Mesenchymal stem cell (in vitro differentiated cells and primary cell): Measurements from ENCODE around the gene ZNF284.
A peak's percentile ranks its signal among the peaks of the same experiment; 100 is the strongest.

ENCODE experiments used
- DNase-seq: peaks from one replicate; pipeline ENCODE4 v3.0.0-alpha.2; 2013
- H2AFZ ChIP-seq: one replicate; pipeline ENCODE4 v1.6.1; 2013; ENCODE audit warnings: low read depth, mild to moderate bottlenecking, control low read depth, inconsistent platforms, low read length, moderate library complexity
- H2AK5ac ChIP-seq: 2 replicates; pipeline ENCODE4 v1.6.1; 2013; ENCODE audit warnings: low read length, moderate library complexity, mild to moderate bottlenecking, inconsistent platforms; ENCODE audit not compliant: severe bottlenecking
- H2BK120ac ChIP-seq: one replicate; pipeline ENCODE4 v1.6.1; 2013; ENCODE audit warnings: low read depth, mild to moderate bottlenecking, inconsistent platforms, low read length, moderate library complexity
- H2BK12ac ChIP-seq, 2 experiments: one replicate each; pipeline ENCODE4 v1.6.1; 2013; ENCODE audit warnings: inconsistent platforms in 2 of 2, low read length in 2 of 2, mild to moderate bottlenecking in 2 of 2, moderate library complexity in 2 of 2, control low read depth in 1 of 2
- H2BK15ac ChIP-seq: one replicate; pipeline ENCODE4 v1.6.1; 2013; ENCODE audit warnings: mild to moderate bottlenecking, low read depth, inconsistent platforms; ENCODE audit not compliant: poor library complexity, severe bottlenecking
- H2BK5ac ChIP-seq: 2 replicates; pipeline ENCODE4 v1.6.1; 2013; ENCODE audit warnings: low read depth, mild to moderate bottlenecking, low read length, control low read depth, inconsistent platforms; ENCODE audit not compliant: poor library complexity, severe bottlenecking
- H3K14ac ChIP-seq, 2 experiments: one replicate each; pipeline ENCODE4 v1.6.1; 2013; ENCODE audit warnings: inconsistent platforms in 2 of 2, low read length in 2 of 2, control low read depth in 1 of 2, mild to moderate bottlenecking in 1 of 2, moderate library complexity in 1 of 2
- H3K18ac ChIP-seq, 2 experiments: one replicate each; pipeline ENCODE4 v1.6.1; 2013; ENCODE audit warnings: inconsistent platforms in 2 of 2, low read length in 2 of 2, control low read depth in 1 of 2, low read depth in 1 of 2, mild to moderate bottlenecking in 1 of 2
- H3K23ac ChIP-seq, 2 experiments: one replicate each; pipeline ENCODE4 v1.6.1; 2013; ENCODE audit warnings: inconsistent platforms in 2 of 2, low read length in 2 of 2, mild to moderate bottlenecking in 2 of 2, moderate library complexity in 2 of 2, control low read depth in 1 of 2
- H3K27ac ChIP-seq: 2 replicates; pipeline ENCODE4 v1.5.1; 2013; ENCODE audit warnings: mild to moderate bottlenecking, moderate library complexity, low read length, control low read depth, inconsistent platforms; ENCODE audit not compliant: poor library complexity, severe bottlenecking
- H3K27me3 ChIP-seq, 2 experiments: 2 replicates each; pipeline versions ENCODE4 v1.6.1 to v1.7.0; 2013; ENCODE audit warnings: low read length in 2 of 2, mild to moderate bottlenecking in 2 of 2, moderate library complexity in 2 of 2, control low read depth in 1 of 2, inconsistent platforms in 1 of 2; ENCODE audit not compliant: control insufficient read depth in 1 of 2, insufficient read depth in 1 of 2
- H3K36me3 ChIP-seq, 2 experiments: 2 replicates each; pipeline versions ENCODE4 v1.6.1 to v1.7.0; 2013; ENCODE audit warnings: low read length in 2 of 2, control low read depth in 1 of 2, inconsistent platforms in 1 of 2, low read depth in 1 of 2, mild to moderate bottlenecking in 1 of 2; ENCODE audit not compliant: insufficient read depth in 2 of 2, control insufficient read depth in 1 of 2
- H3K4ac ChIP-seq, 2 experiments: one replicate each; pipeline ENCODE4 v1.6.1; 2013; ENCODE audit warnings: inconsistent platforms in 2 of 2, low read length in 2 of 2, mild to moderate bottlenecking in 2 of 2, moderate library complexity in 2 of 2, control low read depth in 1 of 2, low read depth in 1 of 2
- H3K4me1 ChIP-seq: 2 replicates; pipeline ENCODE4 v1.6.1; 2013; ENCODE audit warnings: low read depth, low read length, control low read depth; ENCODE audit not compliant: control insufficient read depth, insufficient read depth
- H3K4me2 ChIP-seq: 2 replicates; pipeline ENCODE4 v1.6.1; 2013; ENCODE audit warnings: low read length, mild to moderate bottlenecking, inconsistent platforms; ENCODE audit not compliant: poor library complexity, severe bottlenecking
- H3K4me3 ChIP-seq, 2 experiments: 2 replicates each; pipeline versions ENCODE4 v1.5.1 to v1.7.0; 2013; ENCODE audit warnings: low read length in 2 of 2, mild to moderate bottlenecking in 2 of 2, control low read depth in 1 of 2, low read depth in 1 of 2; ENCODE audit not compliant: insufficient read depth in 1 of 2
- H3K79me1 ChIP-seq: replicated peaks from 2 replicates; pipeline ENCODE4 v1.6.1; 2013; ENCODE audit warnings: mild to moderate bottlenecking, control low read depth, low read length, inconsistent platforms; ENCODE audit not compliant: poor library complexity, severe bottlenecking
- H3K9ac ChIP-seq: 2 replicates; pipeline ENCODE4 v1.7.0; 2013; ENCODE audit warnings: mild to moderate bottlenecking, low read length, moderate library complexity
- H3K9me3 ChIP-seq: 2 replicates; pipeline ENCODE4 v1.7.0; 2013; ENCODE audit warnings: mild to moderate bottlenecking, low read length; ENCODE audit not compliant: control insufficient read depth
- H4K8ac ChIP-seq: one replicate; pipeline ENCODE4 v1.6.1; 2013; ENCODE audit warnings: inconsistent platforms, mild to moderate bottlenecking, low read length, moderate library complexity
- H4K91ac ChIP-seq: one replicate; pipeline ENCODE4 v1.6.1; 2013; ENCODE audit warnings: mild to moderate bottlenecking, low read length, inconsistent platforms
- WGBS: methylation state at CpG from one replicate; pipeline ENCODE4 v1.1.7; 2013; ENCODE audit warnings: mixed read lengths; 5-methylcytosine and 5-hydroxymethylcytosine counted together

The ZNF284 gene

GRCh38 chr19:44111910-44112463, 40.0 kb downstream of the ZNF284 start:
- WGBS, result 19% methylated on average over 14 of the region's 17 CpGs
- Histone ChIP-seq H3K9me3 (peaks cover 22% of the 10 kb centered on the region), H2BK5ac (no peak overlapping the region), H3K9ac (peak overlapping the region; percentile 98), H3K23ac (no peak overlapping the region), H3K27ac (peak overlapping the region; percentile 65), H3K14ac (no peak overlapping the region), H3K4me2 (peak overlapping the region; percentile 75), H3K4me3 (peak overlapping the region in 1 of 2 experiments; percentile 92), H4K91ac (no peak overlapping the region), H2BK15ac (no peak overlapping the region), H3K27me3 (no peaks in the 10 kb centered on the region), H3K18ac (no peak overlapping the region), H2BK120ac (no peak overlapping the region), H2BK12ac (no peak overlapping the region), H3K79me1 (peaks cover 23% of the 10 kb centered on the region), H2AFZ (no peak overlapping the region), H4K8ac (peak overlapping the region; percentile 32), H3K4ac (no peak overlapping the region), H3K36me3 (peaks cover 14 to 26% of the 10 kb centered on the region in 2 experiments), H2AK5ac (no peak overlapping the region), H3K4me1 (peaks cover 3% of the 10 kb centered on the region)
- peak; percentile 97 for DNase-seq

DNA sequence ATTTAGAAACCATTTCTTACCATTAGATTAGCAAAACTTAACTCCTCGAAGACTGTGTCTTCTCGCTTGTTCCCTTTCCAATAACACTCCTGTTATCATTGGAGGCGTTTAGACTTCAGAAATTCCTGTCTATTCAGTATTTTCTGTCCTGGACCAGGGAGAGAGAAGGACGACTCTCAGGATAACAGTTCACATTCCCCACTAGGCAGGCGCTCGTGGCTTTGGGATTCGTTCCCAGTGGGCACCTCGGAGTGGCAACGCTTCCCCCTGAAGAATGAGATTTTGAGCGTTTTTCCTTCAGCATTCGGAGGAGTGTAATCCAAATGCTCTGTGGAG, 40.8 kb downstream of the ZNF284 start:
- H2AK5ac ChIP-seq, result no peak overlapping the region
- H3K18ac ChIP-seq, result peak overlapping the region in 1 of 2 experiments; percentile 77
- peaks cover 9 to 24% of the 10 kb centered on the region in 2 experiments for H3K36me3 ChIP-seq
- H2BK120ac ChIP-seq, result no peak overlapping the region
- H4K8ac ChIP-seq, result no peak overlapping the region
- DNase-seq, result no peak
- H3K4me3 ChIP-seq, result peak overlapping the region; percentile 71 to 92
- no peaks in the 10 kb centered on the region for H3K27me3 ChIP-seq
- WGBS, result under 1% methylated on average over 11 of the region's 11 CpGs
- H3K9ac ChIP-seq, result peak overlapping the region; percentile 98
- no peak overlapping the region for H2AFZ ChIP-seq
- no peak overlapping the region for H2BK15ac ChIP-seq
- H3K4me1 ChIP-seq, result peaks cover 3% of the 10 kb centered on the region
- peaks cover 23% of the 10 kb centered on the region for H3K79me1 ChIP-seq
- H3K4ac ChIP-seq, result peak overlapping the region in 1 of 2 experiments; percentile 75
- no peak overlapping the region for H3K23ac ChIP-seq
- no peak overlapping the region for H3K14ac ChIP-seq
- no peak overlapping the region for H2BK5ac ChIP-seq
- no peak overlapping the region for H2BK12ac ChIP-seq
- peak overlapping the region; percentile 70 for H3K27ac ChIP-seq
- H3K9me3 ChIP-seq, result peaks cover 14% of the 10 kb centered on the region
- H3K4me2 ChIP-seq, result peak overlapping the region; percentile 53
- no peak overlapping the region for H4K91ac ChIP-seq

DNA sequence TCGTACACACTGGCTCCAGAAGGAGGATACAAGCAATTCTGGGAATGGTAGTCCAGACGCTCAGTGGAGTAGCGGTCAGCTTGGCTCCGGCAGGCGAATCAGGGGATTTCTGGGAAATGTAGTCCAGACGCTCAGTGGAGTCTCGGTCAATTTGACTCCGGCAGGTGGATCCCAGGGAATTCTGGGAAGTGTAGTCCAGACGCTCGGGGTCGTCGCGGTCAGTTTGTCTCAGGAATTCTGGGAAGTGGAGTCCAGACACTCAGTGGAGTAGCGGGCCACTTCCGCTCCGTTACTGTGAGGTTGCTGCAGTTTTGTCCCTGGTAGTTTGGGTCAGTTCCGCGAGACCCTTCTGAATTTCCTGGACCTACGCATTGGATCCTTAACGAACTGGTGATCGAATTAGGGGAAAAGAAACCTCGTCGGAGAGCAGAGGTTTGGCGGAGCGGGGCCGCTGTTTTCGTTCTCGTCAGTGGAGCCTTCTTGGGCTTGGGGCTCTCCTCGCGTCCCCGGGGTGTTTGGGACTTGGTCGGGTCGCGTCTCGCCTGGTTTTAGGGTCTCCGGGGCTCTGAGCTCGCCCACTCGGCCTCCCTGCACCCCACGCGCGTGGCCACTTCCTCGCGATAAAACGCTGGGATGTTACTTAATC, 41.3 kb downstream of the ZNF284 start, which contains the start of gene ZNF225:
Gene ZNF225, plus strand, starts transcription at position 262 of the 646 bp plus-strand sequence. CDS start 2,429 bp downstream, outside the sequence.
- H3K9me3 ChIP-seq, result peaks cover 9% of the 10 kb centered on the region
- peak within 1 kb of the TSS; percentile 61 to 77 for H3K18ac ChIP-seq
- no peak within 1 kb of the TSS for H4K91ac ChIP-seq
- peaks cover 3% of the 10 kb centered on the region for H3K4me1 ChIP-seq
- peak within 1 kb of the TSS in 1 of 2 experiments; percentile 94 for H3K14ac ChIP-seq
- H2BK15ac ChIP-seq, result peak within 1 kb of the TSS; percentile 80
- H2BK12ac ChIP-seq, result no peak within 1 kb of the TSS
- no peak within 1 kb of the TSS for H3K23ac ChIP-seq
- H3K4me3 ChIP-seq, result peak within 1 kb of the TSS; percentile 87 to 92
- peaks cover 10 to 23% of the 10 kb centered on the region in 2 experiments for H3K36me3 ChIP-seq
- peak within 1 kb of the TSS; percentile 83 for H3K27ac ChIP-seq
- H3K79me1 ChIP-seq, result peaks cover 23% of the 10 kb centered on the region
- H2AK5ac ChIP-seq, result no peak within 1 kb of the TSS
- H3K9ac ChIP-seq, result peak within 1 kb of the TSS; percentile 98
- peak within 1 kb of the TSS; percentile 74 for H2AFZ ChIP-seq
- peak; percentile 99 for DNase-seq
- H3K4ac ChIP-seq, result peak within 1 kb of the TSS; percentile 60 to 75
- H2BK5ac ChIP-seq, result no peak within 1 kb of the TSS
- H2BK120ac ChIP-seq, result no peak within 1 kb of the TSS
- H3K27me3 ChIP-seq, result no peaks in the 10 kb centered on the region
- WGBS, result 0% methylated on average over 44 of the region's 44 CpGs
- H4K8ac ChIP-seq, result peak within 1 kb of the TSS; percentile 94
- peak within 1 kb of the TSS; percentile 98 for H3K4me2 ChIP-seq

DNA sequence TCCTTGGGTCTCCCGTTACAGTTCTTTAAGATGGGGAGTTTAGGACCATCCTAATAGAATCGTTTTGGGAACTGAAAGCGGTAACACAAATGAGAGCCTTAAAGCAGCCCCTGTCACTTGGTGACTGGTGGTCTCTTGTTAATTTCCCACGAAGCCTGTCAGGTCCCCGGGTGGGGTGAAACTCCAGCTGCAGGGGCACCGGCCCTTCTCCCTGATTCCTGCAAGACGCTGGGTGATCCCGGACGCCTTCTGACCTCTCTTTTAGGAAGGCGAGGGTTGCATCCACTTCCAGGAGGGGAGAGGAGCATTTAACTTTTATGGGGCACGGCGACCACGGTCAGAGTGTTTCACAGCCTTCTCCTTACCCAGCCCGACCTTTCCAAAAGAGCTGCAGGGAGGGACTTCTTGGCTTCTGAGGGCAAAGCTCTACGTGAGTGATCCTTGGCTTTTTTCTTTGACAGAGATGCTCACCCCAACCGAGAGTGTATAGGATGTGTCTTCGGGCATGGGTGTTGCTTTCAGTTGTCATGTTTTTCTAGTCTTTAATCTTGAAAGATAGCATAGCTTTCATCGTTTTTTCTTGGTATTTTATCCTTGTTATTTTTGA, 41.9 kb downstream of the ZNF284 start:
- peak overlapping the region; percentile 74 for H2AFZ ChIP-seq
- no peak overlapping the region for H4K8ac ChIP-seq
- H3K9me3 ChIP-seq, result peaks cover 3% of the 10 kb centered on the region
- peaks cover 21% of the 10 kb centered on the region for H3K79me1 ChIP-seq
- H3K23ac ChIP-seq, result no peak overlapping the region
- H4K91ac ChIP-seq, result no peak overlapping the region
- H3K27ac ChIP-seq, result no peak overlapping the region
- H2BK5ac ChIP-seq, result no peak overlapping the region
- peaks cover 11 to 24% of the 10 kb centered on the region in 2 experiments for H3K36me3 ChIP-seq
- no peak overlapping the region for H3K4ac ChIP-seq
- H3K14ac ChIP-seq, result no peak overlapping the region
- WGBS, result 8% methylated on average over 18 of the region's 18 CpGs
- H3K18ac ChIP-seq, result peak overlapping the region in 1 of 2 experiments; percentile 61
- H3K4me3 ChIP-seq, result peak overlapping the region; percentile 87 to 92
- no peaks in the 10 kb centered on the region for H3K27me3 ChIP-seq
- H2BK12ac ChIP-seq, result no peak overlapping the region
- peak overlapping the region; percentile 98 for H3K4me2 ChIP-seq
- no peak overlapping the region for H2AK5ac ChIP-seq
- no peak overlapping the region for H2BK120ac ChIP-seq
- peaks cover 3% of the 10 kb centered on the region for H3K4me1 ChIP-seq
- no peak for DNase-seq
- H2BK15ac ChIP-seq, result no peak overlapping the region
- peak overlapping the region; percentile 98 for H3K9ac ChIP-seq
